Measurements from ENCODE around the gene GARNL3. TPM values are rescaled to one million over a fixed set of nuclear protein-coding genes. Genes with fewer than 3 reads are reported as not detected.

The GARNL3 gene
- total and polyA plus RNA-seq, 2 of the 13 experiments (the other 11 are each of a cell fraction or from before 2014, with no cell fraction given), result 3.9 to 11.0 TPM

DNA sequence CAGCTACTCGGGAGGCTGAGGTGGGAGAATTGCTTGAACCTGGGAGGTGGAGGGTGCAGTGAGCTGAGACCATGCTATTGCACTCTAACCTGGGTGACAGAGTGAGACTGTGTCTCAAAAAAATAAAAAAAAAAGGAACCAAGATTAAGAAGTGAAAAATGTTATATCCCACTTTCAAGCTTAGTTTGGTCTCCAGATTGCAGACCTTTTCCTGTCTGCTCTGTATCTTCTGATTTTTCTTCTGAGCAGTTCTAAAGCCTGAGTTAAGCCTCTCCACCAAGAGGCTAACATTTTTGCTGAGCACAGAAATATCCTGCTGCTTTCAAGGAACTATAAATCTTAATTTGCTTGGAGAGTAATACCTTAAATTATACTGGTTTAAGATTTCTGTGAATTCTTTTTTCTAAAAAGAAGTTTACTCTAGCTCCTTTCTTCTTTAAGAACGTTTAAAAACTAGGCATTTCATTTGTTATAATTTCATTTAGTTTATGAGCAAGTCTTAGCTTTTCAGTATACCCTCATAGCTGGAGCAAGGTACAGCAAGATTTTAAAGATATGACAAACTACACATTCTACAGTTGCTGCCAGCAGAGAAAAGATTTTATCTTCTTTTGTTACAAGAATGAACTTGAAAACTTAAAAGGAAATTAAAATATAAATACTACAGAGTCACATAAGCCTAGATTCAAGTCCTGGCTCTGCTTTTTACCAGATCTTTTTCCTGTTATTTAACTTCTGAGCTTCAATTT lies 55.0 kb downstream of the GARNL3 start:
- Histone ChIP-seq H3K4me1 (ENCODE audit: insufficient read depth, low read length) (no peaks in the 10 kb centered on the region), H3K9me3 (ENCODE audit: low read length) (no peaks in the 10 kb centered on the region), H4K20me1 (ENCODE audit: insufficient read depth, low read length) (no peaks in the 10 kb centered on the region), H3K27me3 (ENCODE audit: control insufficient read depth in 1 of 2, insufficient read depth in 2 of 2, low read length in 2 of 2) (no peaks in the 10 kb centered on the region), H2AFZ (ENCODE audit: low read length) (no peak overlapping the region), H3K79me2 (ENCODE audit: insufficient read depth, low read length) (no peaks in the 10 kb centered on the region), H3K4me2 (ENCODE audit: low read depth, low read length) (no peak overlapping the region), H3K27ac (ENCODE audit: extremely low read length, insufficient read depth, low read length) (no peak overlapping the region), H3K4me3 (replicated peaks in 1 of 3; ENCODE audit: insufficient read depth in 1 of 3, low read depth in 2 of 3, low read length in 3 of 3) (no peak overlapping the region), H3K9ac (ENCODE audit: insufficient read depth, low read depth, low read length) (no peak overlapping the region), H3K36me3 (replicated peaks in 1 of 2; ENCODE audit: control insufficient read depth in 1 of 2, insufficient read depth in 2 of 2, low read length in 2 of 2) (peaks cover 0 to 7% of the 10 kb centered on the region in 2 experiments; a peak in 3 of 5 replicates)
- ChIA-PET CTCF (ENCODE audit: low intra/inter-chr PET ratio, low total read pairs) (no interaction called here), POLR2A (no interaction called here)
- TF ChIP-seq YY1 (IDR thresholded peaks at IDR 0.05; ENCODE audit: insufficient read depth, insufficient replicate concordance, low read depth, low read length) (no peak), SP1 (IDR thresholded peaks at IDR 0.05) (no peak), SP1 (CRISPR knock-in tag; IDR thresholded peaks at IDR 0.05) (no peak), NFATC3 (CRISPR knock-in tag; IDR thresholded peaks at IDR 0.05) (no peak), NFE2L1 (CRISPR knock-in tag; IDR thresholded peaks at IDR 0.05; ENCODE audit: borderline replicate concordance) (no peak), ZNF256 (CRISPR knock-in tag; conservative IDR thresholded peaks at IDR 0.05) (no peak), NRL (CRISPR knock-in tag; IDR thresholded peaks at IDR 0.05; ENCODE audit: borderline replicate concordance) (no peak), ZFP36 (IDR thresholded peaks at IDR 0.05; ENCODE audit: borderline replicate concordance, low read depth, low read length, partially characterized antibody) (no peak)
- TF ChIP-seq, protein P1, sequence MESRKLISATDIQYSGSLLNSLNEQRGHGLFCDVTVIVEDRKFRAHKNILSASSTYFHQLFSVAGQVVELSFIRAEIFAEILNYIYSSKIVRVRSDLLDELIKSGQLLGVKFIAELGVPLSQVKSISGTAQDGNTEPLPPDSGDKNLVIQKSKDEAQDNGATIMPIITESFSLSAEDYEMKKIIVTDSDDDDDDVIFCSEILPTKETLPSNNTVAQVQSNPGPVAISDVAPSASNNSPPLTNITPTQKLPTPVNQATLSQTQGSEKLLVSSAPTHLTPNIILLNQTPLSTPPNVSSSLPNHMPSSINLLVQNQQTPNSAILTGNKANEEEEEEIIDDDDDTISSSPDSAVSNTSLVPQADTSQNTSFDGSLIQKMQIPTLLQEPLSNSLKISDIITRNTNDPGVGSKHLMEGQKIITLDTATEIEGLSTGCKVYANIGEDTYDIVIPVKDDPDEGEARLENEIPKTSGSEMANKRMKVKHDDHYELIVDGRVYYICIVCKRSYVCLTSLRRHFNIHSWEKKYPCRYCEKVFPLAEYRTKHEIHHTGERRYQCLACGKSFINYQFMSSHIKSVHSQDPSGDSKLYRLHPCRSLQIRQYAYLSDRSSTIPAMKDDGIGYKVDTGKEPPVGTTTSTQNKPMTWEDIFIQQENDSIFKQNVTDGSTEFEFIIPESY (CRISPR knock-in tag; IDR thresholded peaks at IDR 0.05), result no peak
- 72% methylated on average over 2 of the region's 2 CpGs for WGBS (ENCODE audit: low lambda C conversion rate)
- FAIRE-seq, result no peak
- ATAC-seq, result no peak
- intact Hi-C loops (cut with micrococcal nuclease; ENCODE audit: unreplicated experiment) (no loop called here), in situ Hi-C loops (cut with HindIII; ENCODE audit: extremely low pct_ligation_motif_present, low pct_unique_long_range_greater_than_20kb) (no loop called here)
- DNase-seq (ENCODE audit: low spot score), result no peak
- no TSS peak for BruUV-seq (replicated peaks)
